Adrenal gland (tissue), 5 donors: ENCODE data around the gene IZUMO4.

Experiments used
- POLR2A ChIP-seq, 2 donors: fragments of 450-650 bp; IDR thresholded peaks; one replicate each; pipeline ENCODE4 v1.6.1; 2017; ENCODE audit warnings: antibody characterized with exemption in 2 of 2, mild to moderate bottlenecking in 2 of 2, moderate library complexity in 1 of 2
- TF ChIP-seq, protein P1 (sequence below), 6 experiments: fragments of 450-650 bp in 4 of 6; fragments of 200-600 bp in 2 of 6; sonication (generic) in 1 of 6; IDR thresholded peaks; 1 replicate in 5 of 6; 2 replicates in 1 of 6; pipeline versions ENCODE4 v1.5.1 to v1.8.0; 2016 to 2021; ENCODE audit warnings: antibody characterized with exemption in 6 of 6, mild to moderate bottlenecking in 2 of 6, moderate library complexity in 1 of 6
- donor health status: DM: no; HTN: no; CAD: no.

GRCh38 chr19:2135474-2136402 is 39.0 kb downstream of the IZUMO4 start:
- TF ChIP-seq, protein P1, sequence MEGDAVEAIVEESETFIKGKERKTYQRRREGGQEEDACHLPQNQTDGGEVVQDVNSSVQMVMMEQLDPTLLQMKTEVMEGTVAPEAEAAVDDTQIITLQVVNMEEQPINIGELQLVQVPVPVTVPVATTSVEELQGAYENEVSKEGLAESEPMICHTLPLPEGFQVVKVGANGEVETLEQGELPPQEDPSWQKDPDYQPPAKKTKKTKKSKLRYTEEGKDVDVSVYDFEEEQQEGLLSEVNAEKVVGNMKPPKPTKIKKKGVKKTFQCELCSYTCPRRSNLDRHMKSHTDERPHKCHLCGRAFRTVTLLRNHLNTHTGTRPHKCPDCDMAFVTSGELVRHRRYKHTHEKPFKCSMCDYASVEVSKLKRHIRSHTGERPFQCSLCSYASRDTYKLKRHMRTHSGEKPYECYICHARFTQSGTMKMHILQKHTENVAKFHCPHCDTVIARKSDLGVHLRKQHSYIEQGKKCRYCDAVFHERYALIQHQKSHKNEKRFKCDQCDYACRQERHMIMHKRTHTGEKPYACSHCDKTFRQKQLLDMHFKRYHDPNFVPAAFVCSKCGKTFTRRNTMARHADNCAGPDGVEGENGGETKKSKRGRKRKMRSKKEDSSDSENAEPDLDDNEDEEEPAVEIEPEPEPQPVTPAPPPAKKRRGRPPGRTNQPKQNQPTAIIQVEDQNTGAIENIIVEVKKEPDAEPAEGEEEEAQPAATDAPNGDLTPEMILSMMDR (IDR thresholded peaks at IDR 0.05): no peak
- no peak for TF ChIP-seq POLR2A (IDR thresholded peaks at IDR 0.05)
